NCI-H524 (cell line): Measurements from ENCODE around the gene FIBCD1.
A peak's percentile ranks its signal among the peaks of the same experiment; 100 is the strongest.
"Not testable (repeated sequence)": the region's sequence is repeated elsewhere in the genome, so short reads cannot be mapped to it uniquely, and the experiment has no call there.

Source experiments
- DNase-seq, 2 experiments: peaks; one replicate each; lab custom pipeline; 2025; lab: John Stamatoyannopoulos, UW

Gene FIBCD1

DNA sequence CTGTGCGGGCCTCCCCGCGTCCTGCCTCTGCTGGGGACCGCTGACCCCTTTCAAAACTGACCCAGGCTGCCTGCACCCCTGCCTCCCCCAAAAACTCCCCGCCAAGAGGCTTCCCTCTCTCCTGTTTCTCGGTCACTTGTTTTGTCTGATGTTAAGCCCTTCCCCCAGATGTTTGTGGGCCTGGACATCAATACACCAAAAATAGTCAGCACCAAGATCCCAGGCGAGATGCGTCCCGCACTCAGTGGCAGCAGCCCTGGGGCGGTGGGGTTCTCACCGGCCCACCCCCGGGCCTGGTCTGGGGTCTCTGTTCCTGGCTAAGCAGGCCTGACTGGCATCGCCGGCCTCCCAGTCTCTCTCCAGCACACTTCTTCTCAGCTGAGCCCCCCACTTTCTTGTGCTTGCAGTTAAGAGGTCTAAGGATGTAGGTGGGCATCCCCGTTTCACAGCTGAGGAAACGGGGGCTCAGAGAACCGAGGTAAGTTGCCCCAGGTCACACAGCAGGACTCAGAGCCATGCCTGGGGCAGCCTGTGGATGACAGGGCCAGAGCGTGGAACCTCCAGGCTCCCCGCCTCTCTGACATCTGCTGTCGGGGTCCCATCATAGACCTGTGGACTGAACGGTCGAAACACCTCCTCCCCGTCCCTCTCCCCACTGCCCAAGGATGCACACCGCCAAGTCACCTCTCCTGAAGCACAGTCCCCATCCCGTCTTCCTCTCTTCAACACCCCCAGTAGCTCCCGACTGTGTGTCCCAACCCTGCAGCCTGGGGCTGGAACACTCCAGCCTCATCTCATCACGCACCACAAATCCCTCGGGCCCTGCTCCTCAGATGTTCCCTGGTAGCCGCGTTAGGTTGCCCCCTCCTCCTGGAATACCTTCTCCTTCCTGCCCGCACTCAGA is 16.8 kb downstream of the FIBCD1 start:
- no peak for DNase-seq

DNA sequence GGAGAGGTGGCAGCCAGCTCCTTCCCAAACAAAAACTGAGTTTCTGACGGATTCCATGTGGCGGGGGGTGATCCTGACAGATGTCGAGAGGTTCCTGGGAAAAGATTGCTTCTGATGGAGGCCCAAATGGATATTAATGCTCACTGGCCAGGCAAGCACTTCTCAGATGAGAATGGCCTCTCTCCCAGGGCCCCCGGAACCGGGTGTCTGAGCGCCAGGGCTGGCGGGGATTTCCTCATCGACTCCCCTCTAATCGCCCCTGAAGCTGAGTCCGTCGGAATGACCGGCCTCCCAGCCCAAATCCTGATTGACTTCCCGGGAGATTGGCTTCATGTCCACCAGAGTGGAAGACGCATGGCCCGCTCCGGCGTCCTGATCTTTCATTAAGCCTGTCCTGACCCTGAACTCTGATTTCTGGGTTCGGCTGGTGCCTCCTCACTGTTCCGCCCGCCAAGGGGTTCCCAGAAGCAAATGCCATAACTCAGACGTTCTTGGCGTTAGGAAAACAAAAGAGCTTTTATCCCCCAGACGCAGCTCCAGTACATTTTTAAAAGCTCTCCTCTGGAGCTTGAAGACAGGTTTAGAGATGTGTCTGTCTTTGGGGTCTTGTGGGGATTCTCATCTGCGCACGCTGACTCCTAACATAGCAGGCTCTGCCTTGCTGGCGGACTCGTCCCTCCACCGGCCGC is 17.6 kb downstream of the FIBCD1 start:
- no peak for DNase-seq

DNA sequence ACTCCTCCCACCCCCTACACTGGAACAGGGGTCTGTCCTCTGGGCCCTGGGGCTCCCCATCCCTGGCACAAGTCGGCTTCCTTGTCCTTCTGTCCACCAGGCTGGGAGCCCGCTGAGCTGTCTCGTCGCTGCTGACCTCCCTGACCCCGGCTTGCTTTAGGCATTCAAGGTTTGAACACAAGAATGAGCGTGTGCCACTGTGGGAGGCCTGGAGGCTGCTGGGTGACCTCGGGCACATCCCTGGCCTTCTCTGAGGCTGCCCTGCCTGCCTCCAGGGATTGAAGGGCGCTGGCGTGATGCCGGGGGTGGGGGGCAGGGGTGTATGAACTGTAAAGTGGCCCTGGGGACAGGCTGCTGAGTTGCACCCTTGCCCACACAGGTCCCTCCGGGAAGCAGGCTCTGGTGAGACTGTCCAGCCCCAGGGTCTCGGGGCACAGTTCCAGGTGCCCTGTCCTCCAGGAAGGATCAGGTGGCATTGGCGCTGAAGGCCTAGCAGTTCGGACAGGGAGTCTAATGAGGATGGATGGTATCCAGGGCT is 18.2 kb downstream of the FIBCD1 start:
- no peak for DNase-seq

DNA sequence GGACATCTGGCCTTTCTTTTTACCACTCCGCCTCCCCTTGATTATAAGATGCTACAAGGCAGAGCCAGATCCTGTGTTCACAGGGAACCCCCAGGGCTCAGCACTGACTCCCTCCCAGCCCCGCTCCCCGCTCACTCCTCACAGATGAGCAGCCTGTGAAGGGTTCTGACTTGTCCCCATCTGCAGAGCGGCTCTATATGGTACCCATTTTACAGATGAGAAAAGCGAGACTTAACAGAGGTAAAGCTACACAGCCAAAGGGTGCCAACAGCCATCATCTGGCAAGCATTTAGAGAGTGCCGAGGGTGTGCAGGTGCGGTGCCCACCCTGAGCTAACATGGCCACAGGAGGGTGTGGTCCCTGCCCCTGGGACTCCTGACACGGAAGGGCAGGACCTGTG is 18.8 kb downstream of the FIBCD1 start:
- no peak for DNase-seq

DNA sequence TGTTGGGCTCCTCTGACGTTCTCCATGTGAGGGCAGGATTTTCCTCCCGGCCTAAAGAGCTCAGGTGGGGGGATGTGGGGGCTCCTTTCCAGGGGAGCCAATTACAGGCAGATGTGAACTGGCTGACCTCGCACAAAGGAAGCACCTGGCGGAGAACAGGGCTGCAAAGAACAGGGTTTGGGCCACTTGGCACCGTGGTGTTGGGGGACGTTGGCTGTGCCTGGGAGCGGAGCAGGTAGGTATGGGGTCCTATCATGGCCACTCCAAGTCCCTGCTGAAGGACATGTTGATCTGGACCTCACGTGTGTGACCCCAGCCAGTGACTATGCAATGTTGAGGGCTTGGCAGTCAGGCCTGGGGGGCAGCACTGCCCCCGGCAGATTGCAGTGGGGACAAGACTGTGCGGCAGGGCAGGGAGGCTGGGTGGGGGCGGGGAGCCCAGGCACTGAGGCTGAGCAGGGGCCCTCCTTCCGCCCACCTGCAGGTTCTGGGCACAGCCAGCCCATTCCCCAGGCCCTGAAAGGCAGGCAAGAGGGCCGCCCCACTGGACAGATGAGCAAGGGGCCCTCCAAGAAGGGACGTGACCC is 19.4 kb downstream of the FIBCD1 start:
- no peak for DNase-seq

DNA sequence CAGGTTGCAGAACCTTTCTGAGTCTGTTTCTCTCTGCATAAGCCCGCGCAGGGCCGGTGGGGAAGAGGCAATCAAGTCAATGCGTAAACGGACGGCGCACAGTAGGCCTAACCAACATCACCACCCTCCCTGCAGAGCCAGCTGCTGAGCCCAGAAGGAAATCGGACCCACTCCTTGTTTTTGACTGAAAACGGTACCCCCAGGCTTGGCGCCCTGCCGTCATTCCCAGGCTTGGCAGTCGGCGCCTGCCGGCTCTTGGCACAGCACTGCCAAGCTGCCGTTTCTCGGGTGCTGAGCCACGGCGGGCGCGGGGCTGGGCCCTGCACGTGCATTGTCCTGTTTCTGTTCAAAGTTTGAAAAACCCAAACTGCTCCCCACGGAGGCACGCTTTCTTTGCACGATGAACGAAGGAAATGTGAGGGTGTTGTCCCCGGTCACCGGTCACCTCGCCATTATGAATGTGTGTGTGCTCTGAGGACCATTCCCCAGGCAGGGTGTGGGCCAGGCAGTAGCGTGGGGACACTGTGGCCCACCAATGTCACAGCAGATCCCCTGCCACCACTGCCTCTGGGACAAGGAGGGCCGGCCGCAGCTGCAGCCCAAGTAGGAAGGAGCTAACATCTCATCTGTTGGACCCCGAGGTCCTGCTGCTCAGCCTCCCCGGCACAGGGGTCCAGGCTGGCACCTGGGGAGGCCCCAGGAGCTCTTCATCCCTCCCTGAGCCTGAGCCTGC is 20.1 kb downstream of the FIBCD1 start:
- no peak for DNase-seq

DNA sequence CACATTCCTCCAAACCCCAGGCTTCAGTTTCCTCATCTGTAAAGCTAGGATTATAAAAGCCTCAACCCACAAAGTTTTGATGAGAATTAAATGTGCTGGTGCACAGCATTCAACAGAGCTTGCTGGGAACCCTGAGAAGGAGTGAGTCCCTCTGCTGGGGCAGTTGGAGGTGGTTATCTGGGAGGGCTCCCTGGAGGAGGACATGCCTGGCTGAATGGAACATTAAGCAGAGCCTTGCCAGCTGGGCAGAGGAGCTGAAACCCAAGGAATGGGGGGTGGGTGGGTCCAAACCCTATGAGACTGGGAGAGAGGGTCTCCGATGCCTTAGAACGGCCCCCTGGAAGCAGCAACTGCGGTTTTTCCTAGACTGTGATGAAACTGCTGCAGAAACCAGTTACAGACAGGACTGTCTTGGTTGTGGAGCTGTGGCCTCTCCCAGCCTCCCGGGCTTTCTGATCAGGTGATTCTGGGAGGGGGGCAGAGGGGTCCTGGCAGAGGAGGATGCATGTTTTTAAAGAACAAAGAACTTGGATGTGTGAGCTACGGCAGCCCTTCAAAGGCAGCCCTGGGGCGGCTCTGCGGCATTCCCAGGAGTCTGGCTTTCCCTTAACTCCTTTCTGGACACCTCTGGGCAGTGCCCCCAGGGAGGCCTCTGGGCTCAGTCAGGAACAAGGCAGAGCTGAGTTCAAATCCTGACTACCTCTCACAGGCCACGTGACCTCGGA is 20.8 kb downstream of the FIBCD1 start:
- no peak for DNase-seq

DNA sequence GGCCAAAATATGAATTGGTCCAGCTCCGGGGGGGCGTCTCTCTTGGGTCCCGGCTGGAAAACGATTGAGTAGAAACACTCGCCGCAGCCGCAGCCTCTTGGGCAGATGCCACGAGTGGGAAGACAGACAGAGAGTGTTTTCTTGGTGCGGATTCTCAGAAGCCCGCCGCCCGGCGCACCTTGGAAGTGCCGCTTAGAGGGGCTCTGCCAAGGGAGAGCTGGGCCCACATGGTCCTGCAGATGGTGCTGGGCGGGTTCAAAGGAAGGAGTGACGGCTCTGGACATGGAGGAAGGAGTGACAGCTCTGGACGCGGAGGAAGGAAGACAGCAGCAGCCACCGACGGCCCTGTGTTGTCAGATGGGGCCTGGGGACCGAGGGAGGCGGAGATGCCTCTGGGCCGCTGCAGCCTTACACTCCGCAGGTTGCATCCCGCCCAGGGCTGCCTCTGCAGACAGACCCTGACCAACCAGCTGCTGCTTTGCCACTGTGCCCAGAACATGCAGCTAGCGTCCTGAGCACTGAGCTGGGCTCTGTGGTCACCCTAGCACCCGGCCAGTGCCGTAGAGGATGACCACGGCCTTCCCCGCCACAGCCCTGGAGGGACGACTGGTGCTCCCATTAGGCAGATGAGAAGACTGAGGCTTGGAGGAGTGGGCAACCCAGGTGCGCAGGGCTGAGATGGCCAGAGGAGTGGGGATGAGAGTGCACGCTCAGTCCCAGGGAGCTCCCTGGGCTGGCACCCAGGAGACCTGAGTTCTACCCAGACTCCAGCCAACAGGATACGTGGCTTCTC is 21.7 kb downstream of the FIBCD1 start:
- DNase-seq, result peak in 1 of 2 experiments; percentile 31

DNA sequence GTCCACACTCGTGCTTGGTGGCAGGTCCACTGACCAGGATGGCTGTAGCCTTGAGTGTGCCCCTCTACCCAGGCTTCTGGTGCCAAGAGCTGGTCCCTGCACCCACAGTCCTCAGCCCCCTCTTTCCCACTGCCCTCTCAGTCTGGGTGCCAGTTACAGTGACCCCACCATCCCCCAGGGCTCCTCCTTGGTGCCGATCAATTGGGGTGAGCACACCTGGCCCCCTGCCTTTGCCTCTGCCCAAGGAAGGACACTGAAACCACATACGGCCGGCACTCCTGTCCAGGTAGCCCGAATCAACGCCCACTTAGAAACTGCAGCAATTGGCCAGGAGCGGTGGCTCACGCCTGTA is 24.0 kb downstream of the FIBCD1 start:
- DNase-seq, result no peak

DNA sequence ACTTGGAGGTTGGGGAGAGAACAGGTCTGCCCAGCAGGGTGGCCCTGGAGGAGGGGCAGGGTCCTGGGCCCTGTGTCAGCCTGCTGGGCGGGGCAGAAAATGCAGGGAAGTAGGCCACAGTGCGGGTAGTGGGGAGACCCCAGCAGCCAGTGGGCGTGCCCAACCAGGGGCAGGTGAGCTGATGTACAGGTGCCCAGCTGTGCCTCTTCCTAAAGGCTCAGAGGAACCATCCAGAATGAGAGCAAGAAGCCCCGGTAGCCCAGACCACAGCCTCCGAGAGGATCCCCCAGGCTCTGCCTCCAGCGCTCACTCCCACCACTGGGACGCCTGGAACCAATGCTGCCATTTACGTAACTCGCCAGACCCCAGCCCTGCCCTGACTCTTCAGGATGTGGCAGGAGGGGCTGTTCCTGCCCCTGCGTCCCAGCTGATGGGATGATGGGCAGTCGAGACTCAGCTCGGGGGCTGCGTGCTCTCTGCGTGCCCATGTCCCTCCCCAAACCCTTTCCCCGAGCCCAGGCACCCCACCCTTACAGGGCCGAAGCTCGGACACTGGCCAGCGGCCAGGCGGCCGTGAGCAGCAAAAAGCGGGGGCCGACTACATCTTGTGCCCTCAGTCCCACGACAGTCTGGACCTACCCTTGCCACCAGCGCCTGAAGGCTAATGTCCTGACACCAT is 24.5 kb downstream of the FIBCD1 start:
- no peak for DNase-seq

DNA sequence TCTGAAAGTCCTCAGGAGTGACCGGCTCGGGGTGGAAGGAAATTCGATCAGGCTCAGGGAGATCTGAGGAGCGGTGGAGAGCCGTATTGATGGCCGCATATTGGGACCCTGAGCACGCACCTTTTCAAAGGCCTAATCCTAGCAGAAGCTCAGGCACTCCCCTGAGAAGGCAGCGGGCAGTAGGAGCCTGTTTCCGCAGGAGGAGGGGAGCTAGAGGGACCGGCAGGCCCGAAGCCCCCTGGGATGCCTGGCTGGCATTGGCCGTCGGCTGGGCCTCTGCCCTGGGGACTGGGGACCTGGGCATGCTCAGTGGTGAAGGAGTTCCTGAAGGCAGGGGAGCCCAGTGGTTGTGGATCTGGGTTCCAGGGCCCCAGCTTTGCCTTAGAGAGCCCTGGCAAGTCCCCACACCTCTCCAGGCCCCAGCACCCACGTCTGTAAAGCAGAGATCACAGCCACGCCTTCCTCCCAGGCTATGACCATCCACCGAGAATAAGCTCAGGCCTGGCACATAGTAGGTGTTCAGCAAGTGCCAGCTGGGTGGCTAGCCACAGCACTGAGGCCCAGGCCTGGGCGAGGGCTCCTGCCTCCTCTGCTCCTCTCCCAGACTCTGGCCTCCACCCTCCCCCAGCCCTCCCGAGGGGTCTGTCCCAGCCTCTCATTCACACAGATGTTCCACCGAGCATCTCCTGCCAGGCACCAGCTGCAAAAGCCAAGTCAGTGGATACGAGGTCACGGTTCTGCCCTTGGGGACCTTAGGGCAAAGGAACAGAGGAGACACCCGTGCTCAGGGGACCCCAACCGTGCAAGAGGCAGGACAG is 25.2 kb downstream of the FIBCD1 start:
- DNase-seq, result no peak

DNA sequence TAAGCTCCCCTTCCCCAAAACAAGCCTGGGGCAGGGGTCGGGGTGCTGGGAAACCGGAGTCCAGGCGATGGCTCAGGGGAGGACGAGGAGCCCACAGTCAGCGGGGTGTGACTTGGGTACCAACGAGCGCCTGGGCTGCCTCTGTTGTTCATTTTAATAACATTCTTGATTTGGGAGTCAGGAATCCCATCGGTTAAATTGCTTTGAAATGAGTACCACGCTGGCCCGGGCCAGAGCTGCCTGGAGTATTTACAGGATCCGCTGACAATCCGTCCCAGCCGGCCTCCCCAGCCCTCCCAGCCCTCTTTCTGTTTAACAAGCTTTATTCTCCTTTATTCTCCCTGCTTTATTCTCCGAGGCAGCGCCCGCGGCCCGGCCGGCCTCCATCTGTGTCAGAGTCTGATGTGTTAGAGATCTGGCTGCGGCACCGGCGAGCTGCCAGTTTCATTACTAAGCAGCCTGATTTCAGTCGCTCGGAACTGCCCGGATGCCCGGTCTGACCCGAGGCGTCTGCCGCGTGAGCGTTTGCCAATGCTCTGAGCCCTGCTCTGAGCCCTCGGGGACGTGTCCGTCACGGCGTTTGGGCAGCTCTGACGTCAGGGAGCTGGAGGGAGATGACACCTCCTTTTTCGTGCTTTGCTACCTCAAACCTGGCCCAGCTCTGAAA is 26.0 kb downstream of the FIBCD1 start:
- DNase-seq, result no peak

DNA sequence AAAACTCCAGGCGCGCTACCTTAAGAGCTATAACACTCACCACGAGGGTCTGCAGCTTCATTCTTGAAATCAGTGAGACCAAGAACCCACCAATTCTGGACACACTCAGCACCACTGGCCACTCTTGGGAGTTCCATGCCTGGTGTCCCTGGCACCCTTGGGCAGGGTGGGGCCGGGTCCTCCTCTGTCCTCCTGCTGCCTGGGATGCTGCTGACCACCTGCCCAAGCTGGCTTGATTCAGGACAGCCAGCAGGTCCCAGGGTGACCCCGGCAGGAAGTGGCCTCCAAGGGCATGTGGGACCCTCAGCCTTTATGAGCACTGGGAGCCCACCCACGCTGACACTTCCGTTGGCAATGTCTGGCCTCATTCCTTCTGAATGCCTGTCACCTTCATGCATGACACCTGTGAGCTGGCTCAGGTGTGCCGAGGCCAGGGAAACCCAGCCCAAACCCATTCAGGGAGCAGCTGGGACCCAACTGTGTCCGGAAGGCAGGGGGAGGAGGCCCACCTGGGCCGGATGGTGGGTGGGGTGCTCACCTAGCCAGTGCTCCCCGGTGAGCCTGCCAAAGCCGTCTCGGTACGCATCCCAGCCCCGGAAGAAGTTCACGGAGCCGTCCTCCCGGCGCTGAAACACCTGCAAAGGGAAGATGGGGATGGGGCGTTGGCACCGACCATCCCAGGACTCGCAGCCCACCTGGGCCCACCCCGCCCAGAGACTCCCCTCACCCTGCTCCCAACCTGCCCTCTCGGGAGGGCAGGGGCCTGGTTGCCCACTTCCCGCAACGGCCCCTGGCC is 27.6 kb downstream of the FIBCD1 start:
- no peak for DNase-seq

DNA sequence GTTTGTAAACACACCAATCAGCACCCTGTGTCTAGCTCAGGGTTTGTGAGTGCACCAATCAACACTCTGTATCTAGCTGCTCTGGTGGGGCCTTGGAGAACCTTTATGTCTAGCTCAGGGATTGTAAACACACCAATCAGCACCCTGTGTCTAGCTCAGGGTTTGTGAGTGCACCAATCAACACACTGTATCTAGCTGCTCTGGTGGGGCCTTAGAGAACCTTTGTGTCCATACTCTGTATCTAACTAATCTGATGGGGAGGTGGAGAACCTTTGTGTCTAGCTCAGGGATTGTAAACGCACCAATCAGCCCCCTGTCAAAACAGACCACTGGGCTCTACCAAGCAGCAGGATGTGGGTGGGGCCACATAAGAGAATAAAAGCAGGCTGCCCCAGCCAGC is 28.4 kb downstream of the FIBCD1 start:
- not testable (repeated sequence) for DNase-seq

DNA sequence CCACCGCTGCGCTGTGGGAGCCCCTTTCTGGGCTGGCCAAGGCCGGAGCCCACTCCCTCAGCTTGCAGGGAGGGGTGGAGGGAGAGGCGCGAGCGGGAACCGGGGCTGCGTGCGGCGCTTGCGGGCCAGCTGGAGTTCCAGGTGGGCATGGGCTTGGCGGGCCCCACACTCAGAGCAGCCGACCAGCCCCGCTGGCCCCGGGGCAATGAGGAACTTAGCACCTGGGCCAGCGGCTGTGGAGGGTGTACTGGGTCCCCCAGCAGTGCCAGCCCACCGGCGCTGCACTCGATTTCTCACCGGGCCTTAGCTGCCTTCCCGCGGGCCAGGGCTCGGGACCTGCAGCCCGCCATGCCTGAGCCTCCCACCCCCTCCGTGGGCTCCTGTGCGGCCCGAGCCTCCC is 29.0 kb downstream of the FIBCD1 start:
- DNase-seq, result not testable (repeated sequence)

DNA sequence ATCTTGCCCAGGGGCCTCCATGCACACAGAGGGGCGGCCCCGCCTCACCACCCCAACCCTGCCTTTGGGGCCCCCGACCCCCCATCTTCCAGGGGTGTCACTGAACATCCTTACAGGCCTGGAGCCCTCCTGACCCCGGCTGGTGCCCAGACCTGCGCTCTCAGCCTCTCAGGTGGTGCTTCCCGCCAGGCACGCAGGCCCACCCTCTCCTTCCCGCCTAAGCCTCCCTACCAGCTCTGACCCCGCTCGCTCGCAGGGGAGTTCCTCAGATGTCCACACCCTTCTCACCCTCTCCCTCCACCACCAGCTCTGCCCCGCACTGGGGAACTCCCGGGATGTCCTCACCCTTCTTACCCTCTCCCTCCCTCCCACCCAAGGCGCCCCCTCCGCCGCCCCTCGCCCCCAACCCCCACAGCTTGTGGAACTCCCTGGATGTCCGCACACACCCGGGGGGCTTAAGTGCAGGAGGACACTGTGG is 30.1 kb downstream of the FIBCD1 start:
- no peak for DNase-seq

DNA sequence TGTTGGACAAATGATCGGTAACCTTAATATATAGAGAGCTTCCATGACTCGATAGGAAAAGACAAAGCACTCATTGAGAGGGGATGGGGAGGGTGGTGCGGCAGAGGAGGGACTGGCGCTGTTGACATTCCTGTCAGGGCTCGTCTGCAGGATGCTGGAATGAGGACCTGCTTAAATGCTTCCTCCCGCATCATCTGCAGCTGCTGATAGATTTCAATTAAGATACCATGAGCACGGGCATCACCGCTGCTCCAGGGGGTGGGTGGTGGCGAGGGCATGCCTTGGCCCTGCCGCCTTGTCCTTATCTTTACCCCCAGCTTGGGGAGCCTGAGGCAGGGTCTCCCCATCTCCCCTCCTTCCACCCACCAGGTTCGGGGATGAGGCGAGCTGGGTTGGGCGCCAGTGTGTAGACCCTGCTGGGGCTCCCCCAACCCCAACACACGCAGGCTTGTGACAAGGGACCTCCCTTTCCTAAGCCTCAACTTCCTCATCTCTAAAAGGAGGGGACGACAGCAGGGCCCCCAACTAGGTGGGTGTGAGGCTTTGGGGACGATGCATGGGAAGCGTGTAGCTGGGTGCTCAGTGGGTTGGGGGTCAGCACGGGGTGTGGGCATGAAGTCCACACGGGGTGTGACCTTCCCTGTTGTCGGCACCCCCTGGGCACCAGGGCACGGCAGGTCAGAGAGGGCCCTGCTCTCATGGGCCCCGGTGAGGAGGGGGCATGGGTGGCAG is 30.7 kb downstream of the FIBCD1 start:
- no peak for DNase-seq
